ENCODE results near the gene LRRN4.

The LRRN4 gene

GRCh38 chr20:6029538-6029937, 24.3 kb downstream of the LRRN4 start:
- DNase-seq, result no peak

GRCh38 chr20:6028818-6029217, 25.0 kb downstream of the LRRN4 start:
- no peak for DNase-seq

GRCh38 chr20:6026051-6026450, 27.8 kb downstream of the LRRN4 start:
- no peak for DNase-seq

- DNase-seq, result no peak
Measured at GRCh38 chr20:6024768-6025167, 29.1 kb downstream of the LRRN4 start.

- no peak for DNase-seq
Measured at GRCh38 chr20:6017880-6018279, 36.0 kb downstream of the LRRN4 start.

GRCh38 chr20:6017467-6017866, 36.4 kb downstream of the LRRN4 start:
- DNase-seq, result no peak

GRCh38 chr20:6014957-6015356, 38.9 kb downstream of the LRRN4 start:
- no peak for DNase-seq

- DNase-seq, result no peak
Measured at GRCh38 chr20:6014017-6014416, 39.8 kb downstream of the LRRN4 start.

GRCh38 chr20:6012179-6012578, 41.7 kb downstream of the LRRN4 start:
- DNase-seq, result no peak

GRCh38 chr20:6008254-6008653, 45.6 kb downstream of the LRRN4 start:
- no peak for DNase-seq

- DNase-seq, result no peak
Measured at GRCh38 chr20:6007529-6008103, 46.2 kb downstream of the LRRN4 start.

GRCh38 chr20:6007094-6007528, 46.7 kb downstream of the LRRN4 start:
- peak in 1 of 2 experiments; percentile 2 for DNase-seq

- DNase-seq, result no peak
Measured at GRCh38 chr20:6006603-6006949, 47.3 kb downstream of the LRRN4 start.

GRCh38 chr20:6000871-6001270, 53.0 kb downstream of the LRRN4 start:
- DNase-seq, result no peak

GRCh38 chr20:5999783-6000182, 54.1 kb downstream of the LRRN4 start:
- no peak for DNase-seq

GRCh38 chr20:5996765-5997164, 57.1 kb downstream of the LRRN4 start:
- DNase-seq, result no peak

- no peak for DNase-seq
Measured at GRCh38 chr20:5991623-5992441, 62.0 kb downstream of the LRRN4 start.

GRCh38 chr20:5990946-5991345, 62.9 kb downstream of the LRRN4 start:
- no peak for DNase-seq
